Esophagus muscularis mucosa (tissue), 4 donors: ENCODE results near the gene MEGF6.

Experiments used
- CTCF ChIP-seq, 3 experiments: fragments of 200-600 bp in 2 of 3; fragments of 450-650 bp in 1 of 3; sonication (generic) in 2 of 3; IDR thresholded peaks; one replicate each; pipeline ENCODE4 v1.5.1; 2017 to 2019; ENCODE audit warnings: antibody characterized with exemption in 3 of 3, mild to moderate bottlenecking in 2 of 3, moderate library complexity in 1 of 3
- EP300 ChIP-seq: sonication (generic); formaldehyde crosslinking; IDR thresholded peaks from one replicate; pipeline ENCODE4 v1.6.1; 2017; ENCODE audit warnings: antibody characterized with exemption
- POLR2A ChIP-seq: fragments of 450-650 bp; IDR thresholded peaks from one replicate; pipeline ENCODE4 v1.6.1; 2017; ENCODE audit warnings: antibody characterized with exemption, moderate library complexity, mild to moderate bottlenecking, low read depth
- POLR2AphosphoS5 ChIP-seq, 2 donors: sonication (generic); formaldehyde crosslinking; IDR thresholded peaks; one replicate each; pipeline ENCODE4 v1.6.1; 2017; ENCODE audit warnings: antibody characterized with exemption in 2 of 2

DNA sequence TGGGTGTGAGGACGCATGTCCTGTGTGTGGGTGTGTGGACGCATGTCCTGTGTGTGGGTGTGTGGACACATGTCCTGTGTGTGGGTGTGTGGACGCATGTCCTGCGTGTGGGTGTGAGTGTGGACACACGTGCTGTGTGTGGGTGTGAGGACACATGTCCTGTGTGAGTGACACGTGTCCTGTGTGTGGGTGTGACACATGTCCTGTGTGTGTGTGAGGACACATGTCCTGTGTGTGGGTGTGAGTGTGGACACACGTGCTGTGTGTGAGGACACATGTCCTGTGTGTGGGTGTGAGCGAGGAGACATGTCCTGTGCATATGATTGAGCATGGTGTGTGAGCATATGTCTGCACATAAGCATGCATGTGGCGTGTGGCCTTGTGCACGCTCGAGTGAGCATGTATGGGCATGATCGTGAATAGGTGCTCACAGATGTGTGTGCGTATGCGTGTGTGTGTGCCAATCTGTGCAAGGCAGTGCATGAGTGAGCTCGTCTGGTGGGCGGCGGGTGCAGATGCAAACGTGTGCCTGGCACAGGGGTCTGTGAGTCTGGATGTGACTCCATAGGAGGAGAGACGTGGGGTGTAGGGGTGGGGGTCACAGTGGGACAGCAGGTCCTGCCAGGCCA is 25.3 kb downstream of the MEGF6 start:
- TF ChIP-seq CTCF (IDR thresholded peaks at IDR 0.05) (no peak), POLR2A (no peak), POLR2AphosphoS5 (IDR thresholded peaks at IDR 0.05) (no peak), EP300 (no peak)
